HEK293 (cell line): Measurements from ENCODE around the gene FOXD3.

ENCODE experiments used
- CTCF ChIA-PET: fragments of 350-600 bp; formaldehyde crosslinking; extraction: SDS; loops from one replicate; lab custom pipeline; 2021; ENCODE audit warnings: antibody characterized with exemption; lab: Yijun Ruan, JAX
- POLR2A ChIA-PET: fragments of 300-600 bp; formaldehyde crosslinking; extraction: SDS; loops from one replicate; lab custom pipeline; 2020; ENCODE audit warnings: antibody characterized with exemption, inconsistent platforms; lab: Yijun Ruan, JAX
- H3K27ac ChIP-seq: fragments of 200-500 bp; sonication (Bioruptor generic); 2 replicates; pipeline ENCODE4 v1.5.1; 2014; ENCODE audit warnings: low read depth, low read length, control low read depth, inconsistent platforms; ENCODE audit errors: extremely low read depth
- H3K36me3 ChIP-seq, 2 experiments: fragments of 200-500 bp in 1 of 2; sonication (Bioruptor generic) in 1 of 2; 1 replicate in 1 of 2; 2 replicates in 1 of 2; pipeline ENCODE4 v1.5.1; 2014 to 2017; ENCODE audit warnings: inconsistent platforms in 2 of 2, low read length in 2 of 2; ENCODE audit not compliant: control insufficient read depth in 2 of 2, insufficient read depth in 1 of 2
- H3K4me1 ChIP-seq: fragments of 200-500 bp; sonication (Bioruptor generic); 2 replicates; pipeline ENCODE4 v1.5.1; 2014; ENCODE audit warnings: mild to moderate bottlenecking, low read length, inconsistent platforms; ENCODE audit not compliant: control insufficient read depth, insufficient read depth
- H3K4me3 ChIP-seq: 2 replicates; pipeline ENCODE4 v1.5.1; 2011; ENCODE audit warnings: low read depth, mild to moderate bottlenecking, control low read depth, low read length, moderate library complexity
- H3K9me3 ChIP-seq: fragments of 200-500 bp; sonication (Bioruptor generic); 2 replicates; pipeline ENCODE4 v1.5.1; 2014; ENCODE audit warnings: low read depth, low read length, inconsistent platforms; ENCODE audit not compliant: control insufficient read depth, insufficient read depth
- EGR2 ChIP-seq: fragments of 450-650 bp; formaldehyde crosslinking; IDR thresholded peaks from 2 replicates; pipeline ENCODE4 v1.5.1; 2016; ENCODE audit warnings: low read depth, missing biosample characterization, missing genetic modification characterization
- FEZF1 ChIP-seq: fragments of 450-650 bp; formaldehyde crosslinking; IDR thresholded peaks from 2 replicates; pipeline ENCODE4 v1.5.1; 2016; ENCODE audit warnings: missing biosample characterization, missing genetic modification characterization
- KLF16 ChIP-seq: fragments of 450-650 bp; formaldehyde crosslinking; IDR thresholded peaks from 2 replicates; pipeline ENCODE4 v1.5.1; 2017; ENCODE audit warnings: missing biosample characterization, missing genetic modification characterization
- SCRT2 ChIP-seq: fragments of 450-650 bp; formaldehyde crosslinking; IDR thresholded peaks from 2 replicates; pipeline ENCODE4 v1.5.1; 2016; ENCODE audit warnings: missing biosample characterization, missing genetic modification characterization
- ZNF202 ChIP-seq: fragments of 450-650 bp; formaldehyde crosslinking; IDR thresholded peaks from 2 replicates; pipeline ENCODE4 v1.5.1; 2016; ENCODE audit warnings: missing biosample characterization, missing genetic modification characterization, borderline replicate concordance
- ZNF292 ChIP-seq: fragments of 450-650 bp; formaldehyde crosslinking; IDR thresholded peaks from 2 replicates; pipeline ENCODE4 v1.5.1; 2016; ENCODE audit warnings: low read depth, missing biosample characterization, missing genetic modification characterization, borderline replicate concordance
- ZNF335 ChIP-seq: fragments of 450-650 bp; formaldehyde crosslinking; conservative IDR thresholded peaks from 2 replicates; pipeline ENCODE4 v1.5.1; 2016; ENCODE audit warnings: missing biosample characterization, missing genetic modification characterization
- ZNF354C ChIP-seq: fragments of 450-650 bp; formaldehyde crosslinking; IDR thresholded peaks from 2 replicates; pipeline ENCODE4 v1.5.1; 2016; ENCODE audit warnings: missing biosample characterization, missing genetic modification characterization, low read depth, borderline replicate concordance
- ZNF394 ChIP-seq: fragments of 450-650 bp; formaldehyde crosslinking; IDR thresholded peaks from 2 replicates; pipeline ENCODE4 v1.5.1; 2016; ENCODE audit warnings: missing biosample characterization, missing genetic modification characterization, mild to moderate bottlenecking, moderate library complexity, borderline replicate concordance
- ZNF473 ChIP-seq: fragments of 450-650 bp; formaldehyde crosslinking; IDR thresholded peaks from 2 replicates; pipeline ENCODE4 v1.5.1; 2017; ENCODE audit warnings: missing biosample characterization, missing genetic modification characterization
- ZNF529 ChIP-seq: fragments of 450-650 bp; formaldehyde crosslinking; IDR thresholded peaks from 2 replicates; pipeline ENCODE4 v1.5.1; 2017; ENCODE audit warnings: missing genetic modification characterization, missing biosample characterization; ENCODE audit not compliant: insufficient replicate concordance
- ZNF623 ChIP-seq: fragments of 450-650 bp; formaldehyde crosslinking; IDR thresholded peaks from 2 replicates; pipeline ENCODE4 v1.5.1; 2016; ENCODE audit warnings: missing biosample characterization, missing genetic modification characterization
- ZNF701 ChIP-seq: fragments of 450-650 bp; formaldehyde crosslinking; IDR thresholded peaks from 2 replicates; pipeline ENCODE4 v1.5.1; 2016; ENCODE audit warnings: missing biosample characterization, missing genetic modification characterization
- ZNF76 ChIP-seq: fragments of 450-650 bp; formaldehyde crosslinking; IDR thresholded peaks from 2 replicates; pipeline ENCODE4; 2016; ENCODE audit warnings: low read depth, missing biosample characterization, missing genetic modification characterization, borderline replicate concordance
- ZNF768 ChIP-seq: fragments of 450-650 bp; formaldehyde crosslinking; IDR thresholded peaks from 2 replicates; pipeline ENCODE4 v1.5.1; 2018; ENCODE audit warnings: missing biosample characterization, mild to moderate bottlenecking, missing genetic modification characterization
- ZSCAN16 ChIP-seq: fragments of 450-650 bp; formaldehyde crosslinking; IDR thresholded peaks from 2 replicates; pipeline ENCODE4 v1.5.1; 2016; ENCODE audit warnings: missing biosample characterization, missing genetic modification characterization
- TF ChIP-seq, protein P1 (sequence below): IDR thresholded peaks from 2 replicates; pipeline ENCODE4 v1.6.1; 2011; ENCODE audit warnings: mild to moderate bottlenecking, low read depth, low read length, borderline replicate concordance
- TF ChIP-seq, protein P2 (sequence below): fragments of 450-650 bp; formaldehyde crosslinking; IDR thresholded peaks from 2 replicates; pipeline ENCODE4 v1.5.1; 2016; ENCODE audit warnings: missing biosample characterization, missing genetic modification characterization
- TF ChIP-seq, protein P3 (sequence below): fragments of 450-650 bp; formaldehyde crosslinking; optimal IDR thresholded peaks from 2 replicates; pipeline ENCODE3; 2016; ENCODE audit warnings: missing biosample characterization, mild to moderate bottlenecking, missing genetic modification characterization
- TF ChIP-seq, protein P4 (sequence below): fragments of 450-650 bp; formaldehyde crosslinking; IDR thresholded peaks from 2 replicates; pipeline ENCODE4 v1.5.1; 2016; ENCODE audit warnings: missing biosample characterization, missing genetic modification characterization, low read depth
- TF ChIP-seq, protein P5 (sequence below): fragments of 450-650 bp; formaldehyde crosslinking; IDR thresholded peaks from 2 replicates; pipeline ENCODE4 v1.5.1; 2017; ENCODE audit warnings: missing biosample characterization, missing genetic modification characterization

The FOXD3 gene

DNA sequence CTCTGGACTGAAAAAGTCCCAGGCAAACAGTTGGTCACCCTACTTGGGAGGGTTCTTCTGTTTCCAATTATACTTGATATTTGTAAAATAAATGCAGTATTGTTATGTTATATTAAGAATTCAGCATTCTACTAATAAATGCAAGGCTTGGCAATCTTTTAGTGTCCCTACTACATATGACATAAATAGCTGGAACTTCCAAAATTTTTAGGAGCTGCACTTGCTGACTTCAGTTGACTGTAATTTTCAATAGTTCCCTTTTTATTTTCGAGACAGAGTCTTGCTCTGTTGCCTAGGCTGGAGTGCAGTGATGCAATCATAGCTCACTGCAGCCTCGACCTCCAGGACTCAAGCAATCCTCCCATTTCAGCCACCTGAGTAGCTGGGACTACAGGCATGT is 20.0 kb downstream of the FOXD3 start (continued):
- TF ChIP-seq, protein P1, sequence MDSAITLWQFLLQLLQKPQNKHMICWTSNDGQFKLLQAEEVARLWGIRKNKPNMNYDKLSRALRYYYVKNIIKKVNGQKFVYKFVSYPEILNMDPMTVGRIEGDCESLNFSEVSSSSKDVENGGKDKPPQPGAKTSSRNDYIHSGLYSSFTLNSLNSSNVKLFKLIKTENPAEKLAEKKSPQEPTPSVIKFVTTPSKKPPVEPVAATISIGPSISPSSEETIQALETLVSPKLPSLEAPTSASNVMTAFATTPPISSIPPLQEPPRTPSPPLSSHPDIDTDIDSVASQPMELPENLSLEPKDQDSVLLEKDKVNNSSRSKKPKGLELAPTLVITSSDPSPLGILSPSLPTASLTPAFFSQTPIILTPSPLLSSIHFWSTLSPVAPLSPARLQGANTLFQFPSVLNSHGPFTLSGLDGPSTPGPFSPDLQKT = no peak
- no peak for TF ChIP-seq ZNF76
- no peak for TF ChIP-seq ZNF473 (tag by site-specific recombination)
- TF ChIP-seq FEZF1 = no peak
- TF ChIP-seq KLF16 (tag by site-specific recombination) = no peak
- TF ChIP-seq, all 188 proteins: peak for 0

DNA sequence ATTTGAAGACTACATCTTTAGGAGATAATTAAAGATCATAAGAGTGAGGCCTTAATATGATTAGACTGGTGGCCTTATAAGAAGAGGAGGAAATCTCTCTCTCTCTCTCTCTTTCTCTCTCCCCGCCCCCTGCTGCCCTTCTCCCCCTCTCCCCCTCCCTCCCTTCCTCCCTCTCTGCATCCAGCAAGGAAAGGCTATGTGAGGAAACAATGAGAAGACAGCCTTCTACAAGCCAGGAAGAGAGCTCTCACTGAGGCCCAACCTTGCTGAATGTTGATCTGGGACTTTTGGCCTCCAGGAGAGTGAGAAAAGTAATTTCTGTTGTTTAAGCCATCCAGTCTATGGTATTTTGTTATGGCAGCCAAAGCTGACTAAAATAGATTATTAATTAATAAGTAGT is 21.6 kb downstream of the FOXD3 start:
- Histone ChIP-seq H3K27ac (no peak overlapping the region), H3K4me3 (no peak overlapping the region), H3K9me3 (no peaks in the 10 kb centered on the region), H3K36me3 (no peaks in the 10 kb centered on the region), H3K4me1 (no peaks in the 10 kb centered on the region)
- ChIA-PET POLR2A (interaction anchor here (1.5 kb wide), 1 partner anchor 10 kb away, joined by 3 read pairs; no protein-coding TSS in a partner anchor), CTCF (interaction anchor here (1.1 kb wide), 1 partner anchor 16 kb away, joined by 3 read pairs; no protein-coding TSS in a partner anchor)
- TF ChIP-seq ZNF292 (tag by site-specific recombination) = no peak
- TF ChIP-seq, protein P2, sequence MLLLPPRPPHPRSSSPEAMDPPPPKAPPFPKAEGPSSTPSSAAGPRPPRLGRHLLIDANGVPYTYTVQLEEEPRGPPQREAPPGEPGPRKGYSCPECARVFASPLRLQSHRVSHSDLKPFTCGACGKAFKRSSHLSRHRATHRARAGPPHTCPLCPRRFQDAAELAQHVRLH (tag by site-specific recombination) = no peak
- TF ChIP-seq ZNF335 (tag by site-specific recombination) = no peak
- TF ChIP-seq ZNF394 (tag by site-specific recombination) = no peak
- TF ChIP-seq ZNF202 = no peak
- TF ChIP-seq, protein P3, sequence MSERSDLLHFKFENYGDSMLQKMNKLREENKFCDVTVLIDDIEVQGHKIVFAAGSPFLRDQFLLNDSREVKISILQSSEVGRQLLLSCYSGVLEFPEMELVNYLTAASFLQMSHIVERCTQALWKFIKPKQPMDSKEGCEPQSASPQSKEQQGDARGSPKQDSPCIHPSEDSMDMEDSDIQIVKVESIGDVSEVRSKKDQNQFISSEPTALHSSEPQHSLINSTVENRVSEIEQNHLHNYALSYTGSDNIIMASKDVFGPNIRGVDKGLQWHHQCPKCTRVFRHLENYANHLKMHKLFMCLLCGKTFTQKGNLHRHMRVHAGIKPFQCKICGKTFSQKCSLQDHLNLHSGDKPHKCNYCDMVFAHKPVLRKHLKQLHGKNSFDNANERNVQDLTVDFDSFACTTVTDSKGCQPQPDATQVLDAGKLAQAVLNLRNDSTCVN (tag by site-specific recombination) = no peak
- TF ChIP-seq ZNF354C = no peak
- no peak for TF ChIP-seq ZSCAN16 (tag by site-specific recombination)
- TF ChIP-seq, protein P4, sequence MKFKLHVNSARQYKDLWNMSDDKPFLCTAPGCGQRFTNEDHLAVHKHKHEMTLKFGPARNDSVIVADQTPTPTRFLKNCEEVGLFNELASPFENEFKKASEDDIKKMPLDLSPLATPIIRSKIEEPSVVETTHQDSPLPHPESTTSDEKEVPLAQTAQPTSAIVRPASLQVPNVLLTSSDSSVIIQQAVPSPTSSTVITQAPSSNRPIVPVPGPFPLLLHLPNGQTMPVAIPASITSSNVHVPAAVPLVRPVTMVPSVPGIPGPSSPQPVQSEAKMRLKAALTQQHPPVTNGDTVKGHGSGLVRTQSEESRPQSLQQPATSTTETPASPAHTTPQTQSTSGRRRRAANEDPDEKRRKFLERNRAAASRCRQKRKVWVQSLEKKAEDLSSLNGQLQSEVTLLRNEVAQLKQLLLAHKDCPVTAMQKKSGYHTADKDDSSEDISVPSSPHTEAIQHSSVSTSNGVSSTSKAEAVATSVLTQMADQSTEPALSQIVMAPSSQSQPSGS = no peak
- TF ChIP-seq, protein P5, sequence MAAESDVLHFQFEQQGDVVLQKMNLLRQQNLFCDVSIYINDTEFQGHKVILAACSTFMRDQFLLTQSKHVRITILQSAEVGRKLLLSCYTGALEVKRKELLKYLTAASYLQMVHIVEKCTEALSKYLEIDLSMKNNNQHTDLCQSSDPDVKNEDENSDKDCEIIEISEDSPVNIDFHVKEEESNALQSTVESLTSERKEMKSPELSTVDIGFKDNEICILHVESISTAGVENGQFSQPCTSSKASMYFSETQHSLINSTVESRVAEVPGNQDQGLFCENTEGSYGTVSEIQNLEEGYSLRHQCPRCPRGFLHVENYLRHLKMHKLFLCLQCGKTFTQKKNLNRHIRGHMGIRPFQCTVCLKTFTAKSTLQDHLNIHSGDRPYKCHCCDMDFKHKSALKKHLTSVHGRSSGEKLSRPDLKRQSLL = no peak
- TF ChIP-seq ZNF768 (tag by site-specific recombination) = no peak
- no peak for TF ChIP-seq ZNF623

DNA sequence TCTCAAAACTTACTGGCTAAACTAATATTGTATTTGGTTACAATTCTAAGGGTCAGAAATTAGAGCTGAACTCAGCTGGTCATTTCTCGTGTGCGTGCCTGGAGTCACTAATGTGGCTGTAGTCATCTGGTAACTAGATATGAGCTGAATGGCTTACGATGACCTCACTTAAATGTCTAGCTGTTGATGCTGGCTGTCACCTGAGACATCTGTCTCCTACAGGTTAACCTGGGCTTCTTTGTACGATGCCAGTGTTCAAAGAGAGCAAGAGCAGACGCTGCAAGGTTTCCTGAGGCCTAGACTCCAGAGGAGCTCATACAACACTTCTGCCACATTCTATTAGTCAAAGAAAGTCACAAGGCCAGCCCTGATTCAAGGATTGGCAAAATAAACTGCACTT is 28.0 kb downstream of the FOXD3 start:
- TF ChIP-seq, protein P4 = peak; percentile 47; the same call in 1 of the 2 replicates
- TF ChIP-seq ZNF701 (tag by site-specific recombination) (no peak), EGR2 (no peak), SCRT2 (tag by site-specific recombination) (peak; percentile 70), ZNF529 (no peak)
- ChIA-PET CTCF (interaction anchor here (0.6 to 5.8 kb wide), 3 partner anchors 10 to 514 kb away, joined by 3 to 34 read pairs (median 4); no protein-coding TSS in a partner anchor), POLR2A (interaction anchor here (0.7 kb wide), 1 partner anchor 11 kb away, joined by 3 read pairs; no protein-coding TSS in a partner anchor)

More for the DNA sequence above, 28.0 kb downstream of the FOXD3 start:
- H3K4me3 ChIP-seq = no peak overlapping the region
- H3K9me3 ChIP-seq = no peaks in the 10 kb centered on the region
- no peak overlapping the region for H3K27ac ChIP-seq
- H3K4me1 ChIP-seq = 0 out of 2 replicates have a peak, but pooled peaks cover 2% of the 10 kb centered on the region
- H3K36me3 ChIP-seq = no peaks in the 10 kb centered on the region
